ENCODE measurements around the gene SLC10A7. TPM values are rescaled to one million over a fixed set of nuclear protein-coding genes. Genes with fewer than 3 reads are reported as not detected.

The SLC10A7 gene
- total RNA-seq, 1 donor from 2014 or later: 15.5 TPM

- Mint-ChIP-seq H3K27me3 (ENCODE audit: low read depth) (no peaks in the 10 kb centered on the region), H3K27ac (no peak overlapping the region), H3K36me3 (no peaks in the 10 kb centered on the region), H3K9me3 (no peaks in the 10 kb centered on the region), H3K4me3 (no peak overlapping the region), H3K4me1 (no peaks in the 10 kb centered on the region)
- TF ChIP-seq CTCF (IDR thresholded peaks at IDR 0.05; ENCODE audit: unreplicated experiment): no peak
- DNase-seq (ENCODE audit: low spot score in 2 of 2, unreplicated experiment in 2 of 2): no peak
Measured at GRCh38 chr4:146407257-146407656, 114.5 kb downstream of the SLC10A7 start.

- no peaks in the 10 kb centered on the region for H3K36me3 Mint-ChIP-seq
- H3K27ac Mint-ChIP-seq: no peak overlapping the region
- H3K9me3 Mint-ChIP-seq: no peaks in the 10 kb centered on the region
- no peak for DNase-seq (ENCODE audit: low spot score in 2 of 2, unreplicated experiment in 2 of 2)
- H3K4me3 Mint-ChIP-seq: no peak overlapping the region
- no peak for TF ChIP-seq CTCF (IDR thresholded peaks at IDR 0.05; ENCODE audit: unreplicated experiment)
- no peaks in the 10 kb centered on the region for H3K4me1 Mint-ChIP-seq
- H3K27me3 Mint-ChIP-seq (ENCODE audit: low read depth): no peaks in the 10 kb centered on the region
Measured at GRCh38 chr4:146401274-146401673, 120.5 kb downstream of the SLC10A7 start.

- Mint-ChIP-seq H3K9me3 (no peaks in the 10 kb centered on the region), H3K4me1 (no peaks in the 10 kb centered on the region), H3K4me3 (no peak overlapping the region), H3K27ac (no peak overlapping the region), H3K36me3 (no peaks in the 10 kb centered on the region), H3K27me3 (ENCODE audit: low read depth) (no peaks in the 10 kb centered on the region)
- TF ChIP-seq CTCF (IDR thresholded peaks at IDR 0.05; ENCODE audit: unreplicated experiment): no peak
- DNase-seq (ENCODE audit: low spot score in 2 of 2, unreplicated experiment in 2 of 2): no peak
Measured at GRCh38 chr4:146398896-146399445, 122.8 kb downstream of the SLC10A7 start.

GRCh38 chr4:146398404-146398803 is 123.3 kb downstream of the SLC10A7 start:
- Mint-ChIP-seq H3K27me3 (ENCODE audit: low read depth) (no peaks in the 10 kb centered on the region), H3K4me3 (no peak overlapping the region), H3K4me1 (no peaks in the 10 kb centered on the region), H3K27ac (no peak overlapping the region), H3K36me3 (no peaks in the 10 kb centered on the region), H3K9me3 (no peaks in the 10 kb centered on the region)
- no peak for TF ChIP-seq CTCF (IDR thresholded peaks at IDR 0.05; ENCODE audit: unreplicated experiment)
- DNase-seq (ENCODE audit: low spot score in 2 of 2, unreplicated experiment in 2 of 2): no peak

- Mint-ChIP-seq H3K4me1 (no peaks in the 10 kb centered on the region), H3K27me3 (ENCODE audit: low read depth) (peaks cover 17% of the 10 kb centered on the region), H3K9me3 (peaks cover 10% of the 10 kb centered on the region), H3K27ac (no peak overlapping the region), H3K4me3 (no peak overlapping the region), H3K36me3 (no peaks in the 10 kb centered on the region)
- no peak for TF ChIP-seq CTCF (IDR thresholded peaks at IDR 0.05; ENCODE audit: unreplicated experiment)
- DNase-seq (ENCODE audit: low spot score in 2 of 2, unreplicated experiment in 2 of 2): no peak
Measured at GRCh38 chr4:146389561-146389960, 132.2 kb downstream of the SLC10A7 start.

- Mint-ChIP-seq H3K4me3 (no peak overlapping the region), H3K27ac (no peak overlapping the region), H3K36me3 (no peaks in the 10 kb centered on the region), H3K4me1 (peaks cover 8% of the 10 kb centered on the region), H3K9me3 (peaks cover 3% of the 10 kb centered on the region), H3K27me3 (ENCODE audit: low read depth) (peaks cover 48% of the 10 kb centered on the region)
- no peak for TF ChIP-seq CTCF (IDR thresholded peaks at IDR 0.05; ENCODE audit: unreplicated experiment)
- no peak for DNase-seq (ENCODE audit: low spot score in 2 of 2, unreplicated experiment in 2 of 2)
Measured at GRCh38 chr4:146382194-146382593, 139.5 kb downstream of the SLC10A7 start.
